ENCODE results near the gene MCTP2.

The MCTP2 gene

GRCh38 chr15:94263341-94264273 lies 32.2 kb downstream of the MCTP2 start:
- DNase-seq, result no peak

- no peak for DNase-seq
These were observed 33.6 kb downstream of the MCTP2 start for GRCh38 chr15:94265009-94265408.

- no peak for DNase-seq
These were observed 34.6 kb downstream of the MCTP2 start for GRCh38 chr15:94265982-94266381.

- DNase-seq, result no peak
These were observed 35.4 kb downstream of the MCTP2 start for GRCh38 chr15:94266789-94267188.

- DNase-seq, result no peak
These were observed 38.6 kb downstream of the MCTP2 start for GRCh38 chr15:94269954-94270353.

- no peak for DNase-seq
These were observed 39.2 kb downstream of the MCTP2 start for GRCh38 chr15:94270570-94270969.

GRCh38 chr15:94272251-94272898 lies 41.0 kb downstream of the MCTP2 start:
- DNase-seq, result no peak

- no peak for DNase-seq
These were observed 42.5 kb downstream of the MCTP2 start for GRCh38 chr15:94273826-94274225.

- no peak for DNase-seq
These were observed 43.4 kb downstream of the MCTP2 start for GRCh38 chr15:94274745-94275144.

- DNase-seq, result no peak
These were observed 46.1 kb downstream of the MCTP2 start for GRCh38 chr15:94277485-94277884.

- DNase-seq, result no peak
These were observed 48.4 kb downstream of the MCTP2 start for GRCh38 chr15:94279736-94280135.

- DNase-seq, result no peak
These were observed 48.9 kb downstream of the MCTP2 start for GRCh38 chr15:94280301-94280700.

GRCh38 chr15:94282269-94283250 lies 51.2 kb downstream of the MCTP2 start:
- DNase-seq, result no peak

GRCh38 chr15:94286583-94286982 lies 55.2 kb downstream of the MCTP2 start:
- no peak for DNase-seq

- no peak for DNase-seq
These were observed 56.5 kb downstream of the MCTP2 start for GRCh38 chr15:94287794-94288246.

GRCh38 chr15:94290730-94291129 lies 59.4 kb downstream of the MCTP2 start:
- no peak for DNase-seq

- no peak for DNase-seq
These were observed 62.3 kb downstream of the MCTP2 start for GRCh38 chr15:94293411-94294402.

GRCh38 chr15:94294556-94294955 lies 63.2 kb downstream of the MCTP2 start:
- no peak for DNase-seq

GRCh38 chr15:94295275-94295674 lies 63.9 kb downstream of the MCTP2 start:
- no peak for DNase-seq

GRCh38 chr15:94296717-94297116 lies 65.4 kb downstream of the MCTP2 start:
- DNase-seq, result no peak

- no peak for DNase-seq
These were observed 66.2 kb downstream of the MCTP2 start for GRCh38 chr15:94297558-94297957.

GRCh38 chr15:94298364-94298763 lies 67.0 kb downstream of the MCTP2 start:
- no peak for DNase-seq

All from activated T-cell treated with anti-CD3 and anti-CD28 coated beads for 4 hours (primary cell).